ENCODE measurements around the gene RBM3.

DNA sequence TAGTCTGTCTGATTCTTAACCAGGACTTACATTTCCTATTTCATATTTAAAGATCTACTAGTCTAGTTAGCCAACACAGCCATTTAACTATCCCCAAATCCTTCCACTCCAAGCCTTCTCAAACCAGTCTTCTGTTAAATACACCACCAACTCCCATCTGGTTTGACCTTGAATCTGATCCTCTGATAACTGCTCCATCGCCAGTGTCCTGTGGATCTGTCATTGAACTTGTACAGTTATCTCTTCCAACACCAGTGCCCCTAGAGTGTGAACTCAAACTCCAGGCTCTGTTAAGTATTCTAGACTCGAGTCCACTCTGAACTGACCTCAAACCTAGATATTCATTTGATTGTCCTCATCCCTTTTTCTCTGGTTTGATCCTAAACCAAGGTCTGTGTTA lies 37.4 kb downstream of the RBM3 start:
- TF ChIP-seq, protein P1, sequence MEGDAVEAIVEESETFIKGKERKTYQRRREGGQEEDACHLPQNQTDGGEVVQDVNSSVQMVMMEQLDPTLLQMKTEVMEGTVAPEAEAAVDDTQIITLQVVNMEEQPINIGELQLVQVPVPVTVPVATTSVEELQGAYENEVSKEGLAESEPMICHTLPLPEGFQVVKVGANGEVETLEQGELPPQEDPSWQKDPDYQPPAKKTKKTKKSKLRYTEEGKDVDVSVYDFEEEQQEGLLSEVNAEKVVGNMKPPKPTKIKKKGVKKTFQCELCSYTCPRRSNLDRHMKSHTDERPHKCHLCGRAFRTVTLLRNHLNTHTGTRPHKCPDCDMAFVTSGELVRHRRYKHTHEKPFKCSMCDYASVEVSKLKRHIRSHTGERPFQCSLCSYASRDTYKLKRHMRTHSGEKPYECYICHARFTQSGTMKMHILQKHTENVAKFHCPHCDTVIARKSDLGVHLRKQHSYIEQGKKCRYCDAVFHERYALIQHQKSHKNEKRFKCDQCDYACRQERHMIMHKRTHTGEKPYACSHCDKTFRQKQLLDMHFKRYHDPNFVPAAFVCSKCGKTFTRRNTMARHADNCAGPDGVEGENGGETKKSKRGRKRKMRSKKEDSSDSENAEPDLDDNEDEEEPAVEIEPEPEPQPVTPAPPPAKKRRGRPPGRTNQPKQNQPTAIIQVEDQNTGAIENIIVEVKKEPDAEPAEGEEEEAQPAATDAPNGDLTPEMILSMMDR (conservative IDR thresholded peaks at IDR 0.05 in 1 of 2, IDR thresholded peaks at IDR 0.05 in 1 of 2; ENCODE audit: low read depth in 1 of 2, low read length in 2 of 2) = no peak
- TF ChIP-seq EZH2 (IDR thresholded peaks at IDR 0.05; ENCODE audit: low read length, missing control alignments) = no peak

Data from fibroblast of lung (primary cell).